T1000 (cell line): Measurements from ENCODE around the gene APRT.
A peak's percentile ranks its signal among the peaks of the same experiment; 100 is the strongest.

Experiments used
- DNase-seq: peaks from one replicate; lab custom pipeline; 2025; ENCODE audit warnings: mixed read lengths; lab: John Stamatoyannopoulos, UW

APRT gene

GRCh38 chr16:88807626-88808453 lies 3.9 kb downstream of the APRT start:
- no peak for DNase-seq

DNA sequence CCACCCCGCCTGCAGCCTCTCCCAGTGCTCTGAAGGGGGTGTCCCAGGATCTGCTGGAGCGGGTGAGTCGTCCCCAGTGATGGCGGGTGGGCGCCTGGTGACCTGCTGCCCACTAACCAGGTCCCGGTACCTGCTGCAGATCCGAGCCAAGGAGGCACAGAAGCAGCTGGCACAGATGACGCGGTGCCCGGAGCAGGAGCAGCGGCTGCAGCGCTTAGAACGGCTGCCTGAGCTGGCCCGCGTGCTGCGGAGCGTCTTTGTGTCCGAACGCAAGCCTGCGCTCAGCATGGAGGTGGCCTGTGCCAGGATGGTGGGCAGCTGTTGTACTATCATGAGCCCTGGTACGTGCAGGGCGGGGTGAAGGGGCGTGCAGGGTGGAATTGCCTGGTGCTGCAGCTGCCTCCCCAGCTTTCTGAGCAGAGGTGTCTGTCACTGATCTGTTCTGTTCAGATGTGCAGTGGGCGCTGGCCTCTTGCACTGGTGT lies 4.5 kb downstream of the APRT start:
- no peak for DNase-seq

DNA sequence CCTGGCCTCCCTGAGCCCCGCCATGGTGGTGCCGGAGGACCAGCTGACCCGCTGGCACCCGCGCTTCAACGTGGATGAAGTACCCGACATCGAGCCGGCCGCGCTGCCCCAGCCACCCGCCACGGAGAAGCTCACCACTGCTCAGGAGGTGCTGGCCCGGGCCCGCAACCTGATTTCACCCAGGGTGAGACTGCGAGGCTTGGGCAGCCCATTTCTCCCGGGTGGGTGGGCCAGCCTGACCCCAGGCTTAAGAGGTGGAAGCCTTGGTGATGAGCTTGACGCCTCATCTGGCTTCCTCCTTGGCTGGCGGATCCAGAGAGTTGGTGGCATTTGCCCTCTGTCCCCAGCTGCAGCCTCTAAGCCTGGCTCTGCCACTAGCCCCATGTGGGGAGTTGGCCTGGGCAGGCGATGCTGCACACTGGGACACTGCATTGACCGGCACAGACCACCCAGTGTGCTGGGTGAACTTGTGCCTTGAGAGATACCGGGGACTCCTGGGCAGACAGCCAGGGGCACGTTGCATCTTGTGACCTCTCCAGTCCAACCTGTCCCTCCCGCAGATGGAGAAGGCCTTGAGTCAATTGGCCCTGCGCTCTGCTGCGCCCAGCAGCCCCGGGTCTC lies 5.1 kb downstream of the APRT start:
- no peak for DNase-seq

DNA sequence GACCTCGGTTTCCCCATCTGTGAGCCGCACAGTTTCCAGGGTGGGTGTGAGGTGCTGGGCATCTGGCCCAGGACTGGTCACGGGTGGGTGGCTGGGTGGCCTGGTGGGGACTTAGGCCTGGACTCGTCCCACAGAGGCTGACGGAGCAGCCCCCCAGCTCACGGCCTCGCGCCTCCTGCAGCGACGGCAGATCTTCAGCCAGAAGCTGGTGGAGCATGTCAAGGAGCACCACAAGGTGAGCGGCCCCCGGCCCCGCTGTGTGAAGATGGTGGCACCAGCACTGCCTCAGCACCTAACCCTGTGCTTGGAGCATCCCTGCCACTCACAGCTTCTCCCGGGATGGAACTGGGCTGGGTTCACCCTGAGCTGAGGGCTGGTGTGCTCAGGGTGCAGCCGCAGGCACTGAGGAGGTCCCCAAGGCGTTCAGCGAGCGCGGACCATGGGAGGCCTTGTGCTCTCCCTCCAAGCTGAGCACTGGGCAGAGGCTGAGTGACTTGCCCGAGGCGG lies 5.8 kb downstream of the APRT start:
- no peak for DNase-seq

DNA sequence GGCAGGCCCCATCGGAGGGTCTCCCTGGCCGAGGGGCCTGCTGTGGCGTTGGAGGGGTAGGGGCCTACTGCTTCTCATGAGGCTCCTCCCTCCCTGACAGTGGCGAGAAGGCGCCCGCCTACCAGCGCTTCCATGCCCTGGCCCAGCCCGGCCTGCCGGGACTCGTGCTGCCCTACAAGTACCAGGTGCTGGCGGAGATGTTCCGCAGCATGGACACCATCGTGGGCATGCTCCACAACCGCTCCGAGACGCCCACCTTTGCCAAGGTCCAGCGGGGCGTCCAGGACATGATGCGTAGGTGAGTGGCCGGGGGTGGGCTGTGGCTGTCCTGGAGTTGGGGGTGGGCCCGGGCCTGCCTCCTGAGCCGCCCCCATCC lies 6.4 kb downstream of the APRT start:
- DNase-seq: no peak

- no peak for DNase-seq
Measured at GRCh38 chr16:88804552-88805339, 7.0 kb downstream of the APRT start.

DNA sequence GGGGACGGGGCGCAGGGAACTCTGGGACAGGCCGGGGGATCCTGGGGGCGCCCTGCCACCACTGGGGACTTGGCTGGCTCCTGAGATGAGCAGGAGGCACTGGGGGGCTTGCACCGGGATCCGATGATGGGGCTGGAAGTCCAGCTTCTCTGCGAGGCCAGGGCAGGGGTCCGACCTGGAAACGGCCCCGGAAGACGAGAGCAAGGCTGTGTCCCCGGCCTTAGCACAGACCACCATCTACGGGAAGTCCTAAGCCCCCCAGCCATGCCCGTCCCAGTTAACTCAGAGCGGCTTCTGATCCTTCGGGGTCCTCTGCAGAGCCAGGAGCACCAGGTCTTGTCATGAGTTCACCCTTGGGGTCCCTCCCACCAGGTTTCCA lies 7.6 kb downstream of the APRT start:
- no peak for DNase-seq

DNA sequence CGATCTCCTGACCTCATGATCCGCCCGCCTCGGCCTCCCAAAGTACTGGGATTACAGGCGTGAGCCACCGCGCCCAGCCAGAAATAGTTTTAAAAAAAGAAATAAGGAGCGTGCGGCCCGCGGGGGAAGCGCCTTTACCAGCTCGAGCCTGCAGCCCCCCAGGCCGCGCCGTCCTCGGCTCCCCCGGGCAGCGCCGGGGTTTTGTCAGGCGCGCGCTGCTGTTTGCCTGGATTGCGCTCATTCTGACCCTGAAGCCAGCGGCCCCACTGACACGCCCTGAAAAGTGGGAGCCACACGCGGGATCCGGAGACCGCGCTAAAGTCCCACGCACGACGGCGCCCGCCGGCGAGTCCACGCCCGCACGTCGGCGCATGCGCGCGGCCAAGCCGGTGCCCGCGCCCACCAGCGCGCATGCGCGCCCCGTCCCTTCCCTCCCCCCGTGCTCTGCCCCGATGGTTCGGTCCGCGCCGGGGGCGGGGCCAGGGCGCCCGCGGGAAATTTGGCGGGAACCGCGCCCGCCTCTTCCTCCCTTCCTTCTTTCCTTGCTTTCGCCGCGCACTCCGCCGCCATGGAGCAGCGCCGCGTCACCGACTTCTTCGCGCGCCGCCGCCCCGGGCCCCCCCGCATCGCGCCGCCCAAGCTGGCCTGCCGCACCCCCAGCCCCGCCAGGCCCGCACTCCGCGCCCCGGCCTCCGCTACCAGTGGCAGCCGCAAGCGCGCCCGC lies 8.3 kb downstream of the APRT start, which contains the start of gene CDT1:
CDT1 (plus strand) TSS at position 526 of the 724 bp plus-strand sequence; CDS start at position 569, 43 bp downstream.
- peak; percentile 65 for DNase-seq

- DNase-seq: no peak
Measured at GRCh38 chr16:88800277-88800592, 11.5 kb downstream of the APRT start.

- no peak for DNase-seq
Measured at GRCh38 chr16:88799569-88800276, 12.0 kb downstream of the APRT start.

- DNase-seq: no peak
Measured at GRCh38 chr16:88798772-88799455, 12.8 kb downstream of the APRT start.

GRCh38 chr16:88798073-88798472 lies 13.7 kb downstream of the APRT start:
- DNase-seq: no peak

DNA sequence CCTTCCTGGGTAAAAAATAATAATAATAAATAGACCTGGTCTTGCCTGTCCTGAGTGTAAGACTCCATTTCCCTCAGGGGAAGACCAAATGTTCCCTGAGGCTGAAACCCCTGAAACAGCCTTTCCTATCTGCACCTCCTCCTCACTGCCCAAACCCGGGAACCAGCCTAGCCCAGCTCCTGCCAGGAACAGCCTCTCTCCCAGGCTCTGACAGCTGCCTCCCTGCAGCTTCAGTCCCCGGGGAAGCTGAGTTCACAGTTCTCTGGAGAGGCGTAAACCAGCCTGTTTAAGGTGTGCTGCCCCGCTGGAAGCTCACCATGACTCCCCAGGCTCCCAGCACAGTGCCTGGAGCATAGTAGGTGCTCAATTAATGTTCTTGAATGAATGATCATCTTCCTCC lies 15.4 kb downstream of the APRT start:
- DNase-seq: no peak

DNA sequence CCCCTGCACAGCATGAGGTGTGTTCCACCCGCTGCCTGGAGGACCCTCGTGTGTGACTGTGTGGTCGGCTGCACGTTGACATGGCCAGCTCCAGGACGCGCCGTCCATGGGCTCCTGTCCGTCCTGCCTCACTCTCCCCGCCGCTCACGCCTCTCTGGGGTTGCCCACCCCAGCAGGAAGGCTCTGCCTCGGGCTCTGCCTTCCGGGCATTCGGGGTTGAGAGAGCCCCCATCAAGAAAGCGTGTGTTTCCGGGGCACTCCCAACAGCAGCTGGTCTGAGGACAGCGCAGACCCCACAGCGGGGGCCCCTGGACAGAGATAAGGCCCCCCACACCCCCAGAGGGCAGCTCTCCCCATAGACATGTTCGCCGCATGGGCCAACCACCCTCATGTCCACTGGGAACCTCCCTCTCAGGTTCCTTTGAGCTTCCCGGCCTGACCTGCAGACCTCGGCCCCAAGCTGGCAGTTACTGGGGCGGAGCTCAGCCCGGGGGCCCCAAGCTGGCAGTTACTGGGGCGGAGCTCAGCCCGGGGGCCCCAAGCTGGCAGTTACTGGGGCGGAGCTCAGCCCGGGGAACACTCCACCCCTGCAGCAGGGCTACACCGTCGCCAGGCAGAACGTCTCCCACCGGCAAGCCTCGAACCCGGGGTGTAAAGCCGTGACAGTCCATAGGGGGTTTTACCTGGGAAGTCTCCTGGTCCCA lies 18.3 kb downstream of the APRT start:
- no peak for DNase-seq

GRCh38 chr16:88792668-88793250 lies 19.0 kb downstream of the APRT start:
- DNase-seq: no peak

GRCh38 chr16:88792078-88792550 lies 19.6 kb downstream of the APRT start:
- DNase-seq: peak; percentile 21

GRCh38 chr16:88790312-88791211 lies 21.2 kb downstream of the APRT start:
- DNase-seq: no peak

- DNase-seq: no peak
Measured at GRCh38 chr16:88789594-88789993, 22.1 kb downstream of the APRT start.
